Skeletal muscle cell (primary cell): ENCODE measurements around the gene ZACN.

ENCODE experiments used
- DNase-seq: peaks from one replicate; pipeline ENCODE4 v3.0.0-alpha.2; 2010; ENCODE audit warnings: low read depth
- H3K4me3 ChIP-seq: 2 replicates; pipeline ENCODE4 v1.5.1; 2011; ENCODE audit warnings: low read depth, mild to moderate bottlenecking, control low read depth, low read length, moderate library complexity

Gene ZACN

GRCh38 chr17:76123749-76124581, 45.0 kb downstream of the ZACN start:
- DNase-seq = no peak
- H3K4me3 ChIP-seq = no peak overlapping the region

GRCh38 chr17:76124582-76125390, 45.8 kb downstream of the ZACN start:
- no peak for DNase-seq

DNA sequence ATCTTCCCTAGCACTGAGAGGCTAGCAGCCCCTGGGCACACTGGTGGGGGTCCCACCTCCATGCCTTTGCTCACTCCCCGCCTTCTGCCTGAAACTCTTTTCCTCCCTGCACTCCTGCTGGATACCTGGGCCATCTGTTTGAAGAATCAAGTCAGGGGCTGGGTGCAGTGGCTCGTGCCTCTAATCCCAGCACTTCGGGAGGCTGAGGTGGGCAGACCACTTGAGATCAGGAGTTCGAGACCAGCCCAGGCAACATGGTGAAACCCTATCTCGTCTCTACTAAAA, 46.4 kb downstream of the ZACN start:
- H3K4me3 ChIP-seq = no peak overlapping the region
- no peak for DNase-seq

More at GRCh38 chr17:76124582-76125390, 45.8 kb downstream of the ZACN start:
- H3K4me3 ChIP-seq = no peak overlapping the region

DNA sequence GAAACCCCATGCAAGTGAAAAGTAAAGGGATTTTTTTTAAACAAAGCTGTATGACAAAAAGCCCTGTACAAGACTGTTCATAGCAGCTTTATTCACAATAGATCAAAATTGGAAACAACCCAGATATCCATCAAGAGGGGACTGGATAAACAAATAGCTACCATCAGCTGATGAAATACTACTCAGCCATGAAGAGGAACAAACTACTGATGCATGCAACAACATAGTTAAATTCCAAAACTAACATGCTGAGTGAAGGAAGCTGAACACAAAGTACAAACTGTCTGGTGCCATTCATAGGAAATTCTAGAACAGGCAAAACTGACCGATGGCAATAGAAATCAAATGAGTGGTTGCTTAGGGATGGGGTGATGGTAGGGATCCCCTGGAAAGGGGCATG, 46.9 kb downstream of the ZACN start:
- H3K4me3 ChIP-seq = no peak overlapping the region

GRCh38 chr17:76130473-76130872, 51.5 kb downstream of the ZACN start:
- H3K4me3 ChIP-seq = no peak overlapping the region
- DNase-seq = no peak

More for the DNA sequence above, 46.9 kb downstream of the ZACN start:
- no peak for DNase-seq

- H3K4me3 ChIP-seq = no peak overlapping the region
- no peak for DNase-seq
These were observed 52.2 kb downstream of the ZACN start for GRCh38 chr17:76131051-76131691.

- no peak overlapping the region for H3K4me3 ChIP-seq
- no peak for DNase-seq
These were observed 53.0 kb downstream of the ZACN start for GRCh38 chr17:76131692-76132573.
